GM12864 (cell line): ENCODE data around the gene SSR4.

ENCODE experiments used
- DNase-seq: peaks from one replicate; pipeline ENCODE4 v3.0.0-alpha.2; 2011; ENCODE audit warnings: low read depth
- H3K4me3 ChIP-seq: 2 replicates; pipeline ENCODE4 v1.5.1; 2011; ENCODE audit warnings: mild to moderate bottlenecking, low read depth, low read length, control low read depth
- CTCF ChIP-seq: IDR thresholded peaks from 2 replicates; pipeline ENCODE4 v1.5.1; 2011; ENCODE audit warnings: low read depth, mild to moderate bottlenecking, moderate library complexity, low read length, control low read depth, inconsistent platforms; ENCODE audit errors: missing control alignments

SSR4 gene

GRCh38 chrX:153828308-153828707 is 33.8 kb downstream of the SSR4 start:
- DNase-seq = no peak
- TF ChIP-seq CTCF = no peak
- H3K4me3 ChIP-seq = no peak overlapping the region

GRCh38 chrX:153828723-153829548 is 34.5 kb downstream of the SSR4 start:
- no peak overlapping the region for H3K4me3 ChIP-seq
- no peak for TF ChIP-seq CTCF
- no peak for DNase-seq

- H3K4me3 ChIP-seq = no peak overlapping the region
- DNase-seq = no peak
- no peak for TF ChIP-seq CTCF
Measured at GRCh38 chrX:153829549-153829798, 35.0 kb downstream of the SSR4 start.

GRCh38 chrX:153829799-153830639 is 35.6 kb downstream of the SSR4 start, which contains the start of gene PDZD4:
Gene PDZD4 (minus strand): TSS chrX:153830544. CDS start chrX:153830298, 246 bp downstream.
- DNase-seq = no peak
- TF ChIP-seq CTCF = no peak
- H3K4me3 ChIP-seq = no peak within 1 kb of the TSS

GRCh38 chrX:153830640-153831428 is 36.4 kb downstream of the SSR4 start:
- no peak for DNase-seq
- no peak for TF ChIP-seq CTCF
- no peak overlapping the region for H3K4me3 ChIP-seq

GRCh38 chrX:153831429-153832150 is 37.1 kb downstream of the SSR4 start:
- no peak for TF ChIP-seq CTCF
- no peak for DNase-seq
- no peak overlapping the region for H3K4me3 ChIP-seq
